Measurements from ENCODE around the gene EYA4. TPM values are rescaled to one million over a fixed set of nuclear protein-coding genes. Genes with fewer than 3 reads are reported as not detected.
"Not testable (repeated sequence)": the region's sequence is repeated elsewhere in the genome, so short reads cannot be mapped to it uniquely, and the experiment has no call there.

The EYA4 gene
- total RNA-seq, 1 donor from 2014 or later: 15.4 TPM

GRCh38 chr6:133551436-133551835, 310.3 kb downstream of the EYA4 start:
- peaks cover 30% of the 10 kb centered on the region for H3K4me1 ChIP-seq
- H3K9me3 ChIP-seq (replicated peaks): no peaks in the 10 kb centered on the region
- H3K4me3 ChIP-seq: no peak overlapping the region
- H3K27ac ChIP-seq (replicated peaks): peak overlapping the region; percentile 51
- H3K27me3 ChIP-seq (ENCODE audit: low read depth): no peaks in the 10 kb centered on the region
- DNase-seq: no peak
- no peaks in the 10 kb centered on the region for H3K36me3 ChIP-seq
- intact Hi-C loops (cut with micrococcal nuclease): loop anchor here (5.0 kb wide), 1 partner anchor 719 kb away; no protein-coding TSS in a partner anchor
- no peak for TF ChIP-seq CTCF (IDR thresholded peaks at IDR 0.05; ENCODE audit: borderline replicate concordance)

- no peaks in the 10 kb centered on the region for H3K9me3 ChIP-seq (replicated peaks)
- no peak for TF ChIP-seq CTCF (IDR thresholded peaks at IDR 0.05; ENCODE audit: borderline replicate concordance)
- H3K27me3 ChIP-seq (ENCODE audit: low read depth): no peaks in the 10 kb centered on the region
- H3K4me1 ChIP-seq: peaks cover 30% of the 10 kb centered on the region
- no peak overlapping the region for H3K4me3 ChIP-seq
- peak overlapping the region; percentile 51 for H3K27ac ChIP-seq (replicated peaks)
- intact Hi-C loops (cut with micrococcal nuclease): loop anchor here (5.0 kb wide), 1 partner anchor 720 kb away; no protein-coding TSS in a partner anchor
- H3K36me3 ChIP-seq: no peaks in the 10 kb centered on the region
- DNase-seq: peak; percentile 28
These were observed 310.7 kb downstream of the EYA4 start for GRCh38 chr6:133551847-133552341.

- Histone ChIP-seq H3K36me3 (no peaks in the 10 kb centered on the region), H3K4me3 (no peak overlapping the region), H3K27me3 (ENCODE audit: low read depth) (no peaks in the 10 kb centered on the region), H3K27ac (replicated peaks) (no peak overlapping the region), H3K4me1 (peaks cover 22% of the 10 kb centered on the region), H3K9me3 (replicated peaks) (peaks cover 4% of the 10 kb centered on the region)
- peak; percentile 68 for TF ChIP-seq CTCF (IDR thresholded peaks at IDR 0.05; ENCODE audit: borderline replicate concordance)
- intact Hi-C loops (cut with micrococcal nuclease): loop anchor here (5.0 kb wide), 1 partner anchor 721 kb away; no protein-coding TSS in a partner anchor
- no peak for DNase-seq
These were observed 312.5 kb downstream of the EYA4 start for GRCh38 chr6:133553652-133554051.

- H3K4me3 ChIP-seq; H3K27me3 ChIP-seq (ENCODE audit: low read depth); H3K9me3 ChIP-seq (replicated peaks); DNase-seq; H3K36me3 ChIP-seq; H3K27ac ChIP-seq (replicated peaks): not testable (repeated sequence)
- intact Hi-C loops (cut with micrococcal nuclease): loop anchor here (5.0 kb wide), 1 partner anchor 722 kb away; no protein-coding TSS in a partner anchor
- peaks cover 21% of the 10 kb centered on the region for H3K4me1 ChIP-seq
These were observed 313.0 kb downstream of the EYA4 start for GRCh38 chr6:133554121-133554520.

- Histone ChIP-seq H3K27ac (replicated peaks) (no peak overlapping the region), H3K9me3 (replicated peaks) (peaks cover 24% of the 10 kb centered on the region), H3K4me3 (no peak overlapping the region), H3K27me3 (ENCODE audit: low read depth) (no peaks in the 10 kb centered on the region), H3K36me3 (no peaks in the 10 kb centered on the region), H3K4me1 (peaks cover 14% of the 10 kb centered on the region)
- no peak for TF ChIP-seq CTCF (IDR thresholded peaks at IDR 0.05; ENCODE audit: borderline replicate concordance)
- DNase-seq: no peak
- intact Hi-C loops (cut with micrococcal nuclease): no loop called here
These were observed 314.5 kb downstream of the EYA4 start for GRCh38 chr6:133555685-133556084.

GRCh38 chr6:133559926-133560325, 318.8 kb downstream of the EYA4 start:
- DNase-seq: no peak
- no peak for TF ChIP-seq CTCF (IDR thresholded peaks at IDR 0.05; ENCODE audit: borderline replicate concordance)
- Histone ChIP-seq H3K9me3 (replicated peaks) (peaks cover 26% of the 10 kb centered on the region), H3K4me3 (no peak overlapping the region), H3K36me3 (no peaks in the 10 kb centered on the region), H3K27ac (replicated peaks) (no peak overlapping the region), H3K4me1 (no peaks in the 10 kb centered on the region), H3K27me3 (ENCODE audit: low read depth) (no peaks in the 10 kb centered on the region)
- intact Hi-C loops (cut with micrococcal nuclease): no loop called here

Data from left ventricle myocardium inferior (tissue), 1 donor.